Ovary (tissue), 9 donors: ENCODE data around the gene R3HCC1L. TPM values are rescaled to one million over a fixed set of nuclear protein-coding genes. Genes with fewer than 3 reads are reported as not detected.

ENCODE experiments used
- DNase-seq, 5 donors: peaks; one replicate each; pipeline ENCODE4 v3.0.0-alpha.2; 2019 to 2020
- H3K27ac ChIP-seq, 2 donors: fragments of 200-600 bp; one replicate each; pipeline versions ENCODE4 v1.5.1 to v1.8.0; 2019 to 2022
- H3K27me3 ChIP-seq: fragments of 200-600 bp; one replicate; pipeline ENCODE4 v1.8.0; 2022
- H3K36me3 ChIP-seq: fragments of 200-600 bp; sonication (generic); one replicate; pipeline ENCODE4 v1.5.1; 2019
- H3K4me1 ChIP-seq: one replicate; pipeline ENCODE4 v1.8.1; 2013; ENCODE audit warnings: mild to moderate bottlenecking, moderate library complexity; ENCODE audit not compliant: insufficient read depth
- H3K4me3 ChIP-seq: fragments of 200-600 bp; sonication (generic); one replicate; pipeline ENCODE4 v1.5.1; 2017
- H3K9me3 ChIP-seq, 2 donors: fragments of 200-600 bp in 1 of 2; sonication (generic) in 1 of 2; one replicate each; pipeline versions ENCODE4 v1.5.1 to v1.8.1; 2013 to 2019; ENCODE audit warnings: mild to moderate bottlenecking in 1 of 2, moderate library complexity in 1 of 2
- CTCF ChIP-seq, 3 donors: fragments of 450-650 bp in 2 of 3; fragments of 200-600 bp in 1 of 3; IDR thresholded peaks; one replicate each; pipeline versions ENCODE4 v1.5.1 to v1.8.0; 2016 to 2022; ENCODE audit warnings: antibody characterized with exemption in 3 of 3, mild to moderate bottlenecking in 1 of 3
- EP300 ChIP-seq: sonication (generic); formaldehyde crosslinking; IDR thresholded peaks from one replicate; pipeline ENCODE4 v1.6.1; 2017; ENCODE audit warnings: antibody characterized with exemption
- POLR2A ChIP-seq: fragments of 450-650 bp; IDR thresholded peaks from one replicate; pipeline ENCODE4 v1.6.1; 2017; ENCODE audit warnings: antibody characterized with exemption, mild to moderate bottlenecking, moderate library complexity
- WGBS, 3 donors: extraction: QIAGEN DNeasy Blood & Tissue Kit in 1 of 3; methylation state at CpG; one replicate each; pipeline versions ENCODE4 v1.1.5 to v1.1.7; 2013 to 2017; 5-methylcytosine and 5-hydroxymethylcytosine counted together
- intact Hi-C, 4 donors: fragments of 100-400 bp; cut with DNase I; formaldehyde crosslinking; loops; one replicate each; pipeline versions ENCODE4 v1.11.0 to v1.15.1; 2022 to 2023
- polyA plus RNA-seq, 2 donors: library from polyadenylated mRNA; stranded (reverse); fragments of 200-250 nt in 1 of 2; fragments of 350-450 nt in 1 of 2; fragmentation: Illumina TruSeq in 1 of 2; extraction: RNeasy Lipid Tissue Mini Kit (QIAGEN cat#74804) in 1 of 2; gene quantifications; one replicate each; pipeline ENCODE4 v1.2.3, GENCODE V29; 2013 to 2014
- total RNA-seq, 7 donors: library from RNA; depleted of rRNA in 2 of 7; stranded (reverse); fragments of >200 nt in 2 of 7; fragmentation: NEBNext Ultra II Directional in 3 of 7; extraction: Animal tissue kit (Norgen Biotek cat#: 25700) in 3 of 7; gene quantifications; one replicate each; pipeline versions ENCODE4 v1.1.0 to v1.2.4, GENCODE V29; 2016 to 2023
- donor health status: DM: no; HTN: no; CAD: no; lungs with moderate emphysema.
- donor health status: DM: no; HTN: no; CAD: no.
- donor health status: Bipolar disorder and iron deficiency.
- donor health status: DM: yes; HTN: yes; CAD: no.
- donor health status: DM: no; HTN: no; CAD: no.
- donor health status: DM: yes; HTN: yes; CAD: no.

The R3HCC1L gene
- total and polyA plus RNA-seq, 9 donors, result 7.4 to 10.8 (median 9.1) TPM

GRCh38 chr10:98208925-98209324 lies 74.5 kb downstream of the R3HCC1L start:
- intact Hi-C loops, result no loop called here
- no peak for TF ChIP-seq CTCF (IDR thresholded peaks at IDR 0.05)
- TF ChIP-seq EP300, result no peak
- no peak for TF ChIP-seq POLR2A
- H3K36me3 ChIP-seq, result no peaks in the 10 kb centered on the region
- H3K4me1 ChIP-seq, result peaks cover 2% of the 10 kb centered on the region
- no peak overlapping the region for H3K27ac ChIP-seq
- H3K9me3 ChIP-seq, result no peaks in the 10 kb centered on the region
- WGBS, 3 donors, result 94 to 97% (median 97%) methylated on average over 2 of the region's 2 CpGs
- no peak for DNase-seq
- H3K4me3 ChIP-seq, result no peak overlapping the region
- H3K27me3 ChIP-seq, result no peaks in the 10 kb centered on the region

- peaks cover 2% of the 10 kb centered on the region for H3K4me1 ChIP-seq
- no peaks in the 10 kb centered on the region for H3K9me3 ChIP-seq
- H3K27ac ChIP-seq, result no peak overlapping the region
- intact Hi-C loops, result no loop called here
- H3K27me3 ChIP-seq, result no peaks in the 10 kb centered on the region
- no peaks in the 10 kb centered on the region for H3K36me3 ChIP-seq
- no peak for DNase-seq
- WGBS, 3 donors, result 94 to 100% (median 97%) methylated on average over 4 of the region's 4 CpGs
- no peak overlapping the region for H3K4me3 ChIP-seq
- TF ChIP-seq POLR2A (no peak), EP300 (no peak), CTCF (IDR thresholded peaks at IDR 0.05) (no peak)
Observed at GRCh38 chr10:98209441-98209840, 75.0 kb downstream of the R3HCC1L start.

GRCh38 chr10:98212196-98212595 lies 77.7 kb downstream of the R3HCC1L start:
- no peak for DNase-seq
- Histone ChIP-seq H3K4me3 (no peak overlapping the region), H3K36me3 (no peaks in the 10 kb centered on the region), H3K4me1 (peaks cover 2% of the 10 kb centered on the region), H3K9me3 (no peaks in the 10 kb centered on the region), H3K27ac (no peak overlapping the region), H3K27me3 (no peaks in the 10 kb centered on the region)
- TF ChIP-seq CTCF (IDR thresholded peaks at IDR 0.05) (no peak), EP300 (no peak), POLR2A (no peak)
- intact Hi-C loops, result no loop called here
- WGBS, 3 donors, result 64 to 86% (median 81%) methylated on average over 1 of the region's 1 CpG

GRCh38 chr10:98213740-98214139 lies 79.3 kb downstream of the R3HCC1L start:
- Histone ChIP-seq H3K27me3 (no peaks in the 10 kb centered on the region), H3K4me3 (no peak overlapping the region), H3K27ac (no peak overlapping the region), H3K4me1 (peaks cover 2% of the 10 kb centered on the region), H3K9me3 (no peaks in the 10 kb centered on the region), H3K36me3 (no peaks in the 10 kb centered on the region)
- WGBS, 3 donors, result 90 to 93% (median 90%) methylated on average over 1 of the region's 1 CpG
- intact Hi-C loops, result no loop called here
- TF ChIP-seq CTCF (IDR thresholded peaks at IDR 0.05) (no peak), EP300 (no peak), POLR2A (no peak)
- no peak for DNase-seq

- whole genome bisulfite sequencing, 3 donors, result 97 to 98% (median 97%) methylated on average over 2 of the region's 2 CpGs
- TF ChIP-seq CTCF (IDR thresholded peaks at IDR 0.05), result no peak
- TF ChIP-seq POLR2A, result no peak
- TF ChIP-seq EP300, result no peak
- Histone ChIP-seq H3K9me3 (no peaks in the 10 kb centered on the region), H3K27ac (no peak overlapping the region), H3K36me3 (no peaks in the 10 kb centered on the region), H3K4me1 (peaks cover 2% of the 10 kb centered on the region), H3K4me3 (no peak overlapping the region), H3K27me3 (no peaks in the 10 kb centered on the region)
- intact Hi-C loops, result no loop called here
- DNase-seq, result no peak
Observed at GRCh38 chr10:98215373-98215772, 80.9 kb downstream of the R3HCC1L start.
